ENCODE data around the gene SRRM4.

SRRM4 gene

DNA sequence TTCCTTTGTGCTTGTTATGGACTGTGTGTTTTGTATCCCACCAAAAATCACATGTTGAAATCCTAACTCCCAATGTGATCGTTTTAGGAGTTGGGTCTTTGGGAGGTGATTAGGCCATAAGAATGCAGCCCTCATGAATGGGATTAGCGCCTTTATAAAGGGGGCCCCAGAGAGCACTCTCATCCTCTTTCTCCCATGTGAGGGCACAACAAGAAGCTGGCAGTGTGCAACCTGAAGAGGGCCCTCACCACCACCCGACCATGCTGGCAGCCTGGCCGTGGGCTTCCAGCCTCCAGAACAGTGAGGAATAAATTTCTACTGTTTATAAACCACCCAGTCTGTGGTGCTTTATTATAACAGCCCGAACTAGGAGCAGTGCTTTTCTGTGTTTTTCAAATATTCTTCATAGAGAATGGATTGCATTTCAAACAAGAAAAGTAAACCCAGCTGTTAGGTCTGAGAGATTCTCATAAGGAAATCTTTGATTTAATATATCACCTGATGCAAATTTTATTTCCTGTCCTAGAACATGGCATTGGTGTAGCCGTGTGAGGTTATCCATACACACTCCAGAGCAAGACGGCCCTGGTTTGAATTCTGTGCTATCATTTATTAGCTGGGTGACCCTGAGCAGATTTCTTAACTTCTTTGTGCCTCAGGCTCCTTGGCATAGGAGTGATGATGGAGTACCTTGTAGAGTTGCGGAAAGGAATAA, 225.2 kb downstream of the SRRM4 start:
- DNase-seq = no peak

DNA sequence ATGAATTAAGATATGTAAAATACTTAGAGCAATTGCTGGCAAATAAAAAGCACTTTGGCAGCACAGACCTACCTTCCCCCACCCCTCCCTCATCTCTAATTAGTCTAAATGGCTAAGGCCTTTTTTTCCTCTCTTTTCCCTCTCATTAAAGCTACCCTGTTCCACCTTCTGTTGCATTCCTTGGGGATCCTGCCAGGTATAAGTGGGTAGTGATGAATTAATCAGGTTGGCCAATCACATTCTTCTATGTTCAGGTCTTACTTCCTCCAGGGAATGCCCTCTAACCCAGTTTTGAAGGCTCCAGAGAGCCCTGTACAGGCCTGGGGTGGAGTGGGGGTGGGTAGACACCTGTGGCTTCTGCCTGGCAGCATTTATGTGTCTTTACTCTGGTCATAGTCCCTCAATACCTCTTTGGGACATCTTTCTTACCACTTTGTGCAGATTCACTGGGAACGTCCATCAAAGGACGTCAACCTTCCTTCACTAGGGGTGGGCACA, 225.8 kb downstream of the SRRM4 start:
- no peak for DNase-seq

- DNase-seq = peak; percentile 62
These were observed 227.3 kb downstream of the SRRM4 start for GRCh38 chr12:119208626-119209061.

DNA sequence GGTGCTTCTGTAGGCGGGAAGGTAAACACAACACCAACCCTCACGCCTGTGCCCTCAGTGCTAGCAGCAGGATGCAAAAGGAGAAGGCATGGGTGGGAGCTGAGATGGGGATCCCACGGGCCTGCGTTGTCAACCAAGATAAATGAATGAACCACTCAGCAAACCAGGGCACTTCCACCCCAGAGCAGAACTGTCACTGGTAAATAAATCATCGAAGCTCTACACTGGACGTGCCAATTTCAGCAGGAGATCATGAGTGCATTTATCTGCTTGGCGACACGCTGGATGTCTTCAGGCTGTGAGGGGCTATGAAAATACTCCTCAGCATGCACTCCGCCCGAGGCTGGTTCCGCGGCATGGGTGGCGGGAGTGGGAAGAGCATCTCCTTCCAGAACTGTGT, 230.5 kb downstream of the SRRM4 start:
- DNase-seq = no peak

All from NCI-H226 (cell line).